Measurements from ENCODE around the gene ROR1.

ROR1 gene

DNA sequence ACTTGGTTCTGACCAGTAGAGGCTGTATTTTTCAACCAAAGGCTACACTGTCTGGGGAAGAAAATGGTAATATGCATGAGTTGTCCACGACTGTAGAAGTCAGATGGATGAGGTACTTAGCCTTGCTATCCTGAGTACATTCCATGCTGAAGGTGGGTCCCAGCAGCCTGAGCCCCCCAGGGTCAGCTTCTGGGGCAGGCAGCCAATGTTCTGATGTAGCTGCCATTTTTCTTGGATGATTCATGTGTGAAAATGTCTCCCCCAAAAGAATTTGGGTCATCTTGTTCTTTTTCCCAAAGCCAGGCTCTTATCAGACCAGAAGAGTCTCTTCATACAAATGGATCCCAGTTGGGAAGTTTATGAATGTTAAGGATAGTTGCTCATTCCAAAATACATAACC is 257.4 kb downstream of the ROR1 start:
- TF ChIP-seq, protein P1, sequence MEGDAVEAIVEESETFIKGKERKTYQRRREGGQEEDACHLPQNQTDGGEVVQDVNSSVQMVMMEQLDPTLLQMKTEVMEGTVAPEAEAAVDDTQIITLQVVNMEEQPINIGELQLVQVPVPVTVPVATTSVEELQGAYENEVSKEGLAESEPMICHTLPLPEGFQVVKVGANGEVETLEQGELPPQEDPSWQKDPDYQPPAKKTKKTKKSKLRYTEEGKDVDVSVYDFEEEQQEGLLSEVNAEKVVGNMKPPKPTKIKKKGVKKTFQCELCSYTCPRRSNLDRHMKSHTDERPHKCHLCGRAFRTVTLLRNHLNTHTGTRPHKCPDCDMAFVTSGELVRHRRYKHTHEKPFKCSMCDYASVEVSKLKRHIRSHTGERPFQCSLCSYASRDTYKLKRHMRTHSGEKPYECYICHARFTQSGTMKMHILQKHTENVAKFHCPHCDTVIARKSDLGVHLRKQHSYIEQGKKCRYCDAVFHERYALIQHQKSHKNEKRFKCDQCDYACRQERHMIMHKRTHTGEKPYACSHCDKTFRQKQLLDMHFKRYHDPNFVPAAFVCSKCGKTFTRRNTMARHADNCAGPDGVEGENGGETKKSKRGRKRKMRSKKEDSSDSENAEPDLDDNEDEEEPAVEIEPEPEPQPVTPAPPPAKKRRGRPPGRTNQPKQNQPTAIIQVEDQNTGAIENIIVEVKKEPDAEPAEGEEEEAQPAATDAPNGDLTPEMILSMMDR (IDR thresholded peaks at IDR 0.05; ENCODE audit: insufficient read depth, low read length, poor library complexity, severe bottlenecking) = no peak
- DNase-seq (ENCODE audit: extremely low read depth, insufficient read length) = no peak
- Histone ChIP-seq H3K36me3 (ENCODE audit: control insufficient read depth, insufficient read depth, low read length) (no peaks in the 10 kb centered on the region), H3K4me3 (replicated peaks; ENCODE audit: low read depth, low read length) (no peak overlapping the region), H3K27me3 (replicated peaks; ENCODE audit: control insufficient read depth, insufficient read depth, low read length) (no peaks in the 10 kb centered on the region)

DNA sequence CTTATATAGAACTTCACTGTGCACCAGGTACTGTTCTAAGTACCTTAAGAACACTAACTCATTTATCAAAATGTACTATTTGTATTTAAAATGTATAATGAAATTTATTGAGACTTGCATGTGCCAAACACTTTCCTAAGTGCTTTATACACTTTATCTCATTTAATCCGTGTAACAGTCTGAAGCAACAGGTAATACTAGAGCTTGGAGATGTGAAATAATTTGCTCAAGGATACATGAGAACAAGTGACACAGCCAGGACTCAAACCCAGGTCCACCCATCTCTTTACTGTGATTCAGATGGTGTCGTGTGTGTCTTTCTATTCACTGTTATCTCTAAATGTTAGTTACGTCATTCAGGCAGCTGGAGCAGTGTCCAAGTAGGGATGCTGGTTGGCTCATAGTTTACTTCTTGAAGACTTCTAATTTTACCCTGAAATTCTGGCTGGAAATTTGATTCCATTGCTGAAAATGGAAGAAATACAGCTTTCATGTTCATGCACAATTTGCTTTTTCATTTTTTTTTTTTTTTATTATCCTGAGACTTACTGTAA is 259.9 kb downstream of the ROR1 start:
- DNase-seq (ENCODE audit: extremely low read depth, insufficient read length) = no peak
- Histone ChIP-seq H3K27me3 (replicated peaks; ENCODE audit: control insufficient read depth, insufficient read depth, low read length) (no peaks in the 10 kb centered on the region), H3K4me3 (replicated peaks; ENCODE audit: low read depth, low read length) (no peak overlapping the region), H3K36me3 (ENCODE audit: control insufficient read depth, insufficient read depth, low read length) (no peaks in the 10 kb centered on the region)
- TF ChIP-seq, protein P1 (IDR thresholded peaks at IDR 0.05; ENCODE audit: insufficient read depth, low read length, poor library complexity, severe bottlenecking) = no peak

DNA sequence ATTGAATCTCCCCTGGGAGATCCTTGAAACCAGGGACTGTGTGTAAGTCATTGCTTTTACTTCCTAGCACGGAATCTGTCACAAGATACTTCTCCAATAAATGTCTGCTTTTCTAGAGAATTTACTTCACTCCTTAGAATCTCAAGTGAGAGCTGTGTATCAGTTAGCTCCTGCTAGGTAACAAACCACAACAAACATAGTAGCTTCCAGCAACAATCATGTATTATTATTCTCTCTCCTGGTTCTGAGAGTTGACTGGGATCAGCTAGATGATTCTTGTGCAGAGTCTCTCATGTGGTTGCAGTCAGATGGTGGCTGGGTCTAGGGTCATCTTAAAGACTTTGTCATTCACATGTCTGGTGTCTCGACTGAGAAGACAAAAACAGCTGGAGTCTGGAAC is 262.7 kb downstream of the ROR1 start:
- Histone ChIP-seq H3K36me3 (ENCODE audit: control insufficient read depth, insufficient read depth, low read length) (no peaks in the 10 kb centered on the region), H3K4me3 (replicated peaks; ENCODE audit: low read depth, low read length) (no peak overlapping the region), H3K27me3 (replicated peaks; ENCODE audit: control insufficient read depth, insufficient read depth, low read length) (no peaks in the 10 kb centered on the region)
- TF ChIP-seq, protein P1 (IDR thresholded peaks at IDR 0.05; ENCODE audit: insufficient read depth, low read length, poor library complexity, severe bottlenecking) = no peak
- no peak for DNase-seq (ENCODE audit: extremely low read depth, insufficient read length)

DNA sequence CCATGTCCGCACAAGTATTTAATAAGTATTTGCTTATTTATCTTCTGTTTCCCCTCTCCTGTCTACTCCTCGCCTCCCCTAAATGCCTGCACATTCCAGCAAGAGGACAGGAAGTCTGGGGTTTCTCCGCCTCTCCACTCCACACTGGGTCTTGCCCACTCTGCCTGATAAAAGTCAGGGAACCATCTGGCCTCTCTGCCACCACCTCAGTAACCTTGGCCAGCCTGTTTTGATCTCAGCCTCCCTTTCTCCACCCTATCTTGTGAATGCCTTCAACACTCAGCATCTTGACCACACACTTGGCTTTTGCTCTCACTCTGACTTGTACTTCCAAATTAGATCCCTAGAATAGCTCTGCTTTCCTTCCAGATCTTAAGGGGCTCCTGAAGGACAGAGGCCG is 264.3 kb downstream of the ROR1 start:
- Histone ChIP-seq H3K4me3 (replicated peaks; ENCODE audit: low read depth, low read length) (no peak overlapping the region), H3K36me3 (ENCODE audit: control insufficient read depth, insufficient read depth, low read length) (no peaks in the 10 kb centered on the region), H3K27me3 (replicated peaks; ENCODE audit: control insufficient read depth, insufficient read depth, low read length) (no peaks in the 10 kb centered on the region)
- TF ChIP-seq, protein P1 (IDR thresholded peaks at IDR 0.05; ENCODE audit: insufficient read depth, low read length, poor library complexity, severe bottlenecking) = no peak
- DNase-seq (ENCODE audit: extremely low read depth, insufficient read length) = no peak

DNA sequence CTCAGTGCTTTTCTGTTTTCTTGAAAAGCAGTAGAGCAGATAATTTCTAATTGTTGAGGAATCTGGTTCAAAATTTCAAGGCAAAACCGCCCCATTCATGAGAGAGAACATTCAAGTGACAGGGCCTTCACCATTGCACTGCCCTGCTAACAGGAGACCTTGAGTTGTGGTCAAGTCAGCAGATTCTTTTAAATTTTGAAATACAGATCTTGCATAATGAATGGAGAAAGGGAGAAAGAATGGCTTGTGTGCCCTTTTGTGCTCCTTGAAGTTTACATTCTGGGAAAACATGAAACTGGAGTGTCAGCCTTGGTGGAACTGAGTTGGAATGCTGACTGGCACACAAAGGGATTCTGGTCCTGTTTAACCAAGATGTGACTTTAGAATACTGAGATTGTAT is 265.1 kb downstream of the ROR1 start:
- Histone ChIP-seq H3K36me3 (ENCODE audit: control insufficient read depth, insufficient read depth, low read length) (no peaks in the 10 kb centered on the region), H3K27me3 (replicated peaks; ENCODE audit: control insufficient read depth, insufficient read depth, low read length) (no peaks in the 10 kb centered on the region), H3K4me3 (replicated peaks; ENCODE audit: low read depth, low read length) (no peak overlapping the region)
- DNase-seq (ENCODE audit: extremely low read depth, insufficient read length) = no peak
- TF ChIP-seq, protein P1 (IDR thresholded peaks at IDR 0.05; ENCODE audit: insufficient read depth, low read length, poor library complexity, severe bottlenecking) = no peak

DNA sequence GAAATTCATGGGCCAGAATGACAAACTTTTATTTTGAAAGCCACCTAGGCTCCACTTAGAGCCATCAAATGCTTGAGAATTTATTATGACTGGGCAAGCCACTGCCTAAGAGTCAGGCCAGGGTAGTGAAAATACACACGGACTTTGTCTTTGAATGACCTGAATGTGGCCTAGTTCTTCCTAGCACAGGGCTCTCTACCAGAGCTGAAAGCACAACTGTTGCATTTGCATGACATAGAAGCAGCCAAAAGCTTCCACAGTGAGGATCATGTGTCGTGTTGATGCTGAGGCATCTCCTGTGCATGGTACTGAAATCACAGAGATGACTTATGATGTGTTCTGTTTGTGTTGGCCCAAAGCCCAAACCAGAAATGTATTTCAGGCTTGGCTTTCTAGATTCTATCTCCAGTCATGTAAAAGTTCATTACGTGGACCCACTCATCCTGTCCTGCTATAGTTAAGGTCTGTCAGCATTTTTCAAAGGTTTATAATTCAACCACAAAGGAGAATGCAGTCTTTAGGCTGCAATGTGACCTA is 265.6 kb downstream of the ROR1 start:
- TF ChIP-seq, protein P1 (IDR thresholded peaks at IDR 0.05; ENCODE audit: insufficient read depth, low read length, poor library complexity, severe bottlenecking) = no peak
- no peak overlapping the region for H3K4me3 ChIP-seq (replicated peaks; ENCODE audit: low read depth, low read length)
- no peak for DNase-seq (ENCODE audit: extremely low read depth, insufficient read length)
- no peaks in the 10 kb centered on the region for H3K36me3 ChIP-seq (ENCODE audit: control insufficient read depth, insufficient read depth, low read length)
- no peaks in the 10 kb centered on the region for H3K27me3 ChIP-seq (replicated peaks; ENCODE audit: control insufficient read depth, insufficient read depth, low read length)

All from GM06990 (cell line).